GM23338 (cell line): Measurements from ENCODE around the gene FLVCR1.
"Not testable (repeated sequence)": the region's sequence is repeated elsewhere in the genome, so short reads cannot be mapped to it uniquely, and the experiment has no call there.

Experiments
- CREB1 ChIP-seq: fragments of 250-450 bp; sonication (Bioruptor Pico); IDR thresholded peaks from 2 replicates; pipeline ENCODE4 v1.5.0; 2020; ENCODE audit warnings: low read depth, mild to moderate bottlenecking, moderate library complexity
- EZH2 ChIP-seq: fragments of 200-600 bp; sonication (generic); IDR thresholded peaks from one replicate; pipeline ENCODE4 v1.8.0; 2017; ENCODE audit warnings: antibody characterized with exemption, mild to moderate bottlenecking, low read depth; ENCODE audit not compliant: unreplicated experiment
- EZH2phosphoT487 ChIP-seq: fragments of 200-600 bp; sonication (generic); IDR thresholded peaks from one replicate; pipeline ENCODE4 v1.8.1; 2018; ENCODE audit warnings: antibody characterized with exemption; ENCODE audit not compliant: unreplicated experiment
- JUNB ChIP-seq: IDR thresholded peaks from one replicate; pipeline ENCODE4 v1.6.1; 2016; ENCODE audit warnings: antibody characterized with exemption; ENCODE audit not compliant: unreplicated experiment
- NANOG ChIP-seq: IDR thresholded peaks from 2 replicates; pipeline ENCODE4 v1.6.1; 2016; ENCODE audit warnings: antibody characterized with exemption, borderline replicate concordance
- POLR2AphosphoS5 ChIP-seq: IDR thresholded peaks from 2 replicates; pipeline ENCODE4 v1.6.1; 2016; ENCODE audit warnings: antibody characterized with exemption, low read depth
- STAT1 ChIP-seq: IDR thresholded peaks from one replicate; pipeline ENCODE4 v1.6.1; 2016; ENCODE audit warnings: antibody characterized with exemption; ENCODE audit not compliant: unreplicated experiment
- ZNF114 ChIP-seq: fragments of 250-450 bp; sonication (Bioruptor Pico); IDR thresholded peaks from 2 replicates; pipeline ENCODE4 v1.5.0; 2020; ENCODE audit warnings: mild to moderate bottlenecking, moderate library complexity
- ZNF331 ChIP-seq: fragments of 250-450 bp; sonication (Bioruptor Pico); IDR thresholded peaks from 2 replicates; pipeline ENCODE4 v1.5.0; 2020; ENCODE audit warnings: low read depth, mild to moderate bottlenecking, moderate library complexity
- TF ChIP-seq, protein P1 (sequence below), 2 experiments: fragments of 200-600 bp in 1 of 2; sonication (generic) in 1 of 2; conservative IDR thresholded peaks; 2 replicates each; pipeline versions ENCODE4 v1.5.1 to v1.6.1; 2016 to 2017; ENCODE audit warnings: antibody characterized with exemption in 2 of 2, low read depth in 2 of 2, mild to moderate bottlenecking in 2 of 2, moderate library complexity in 1 of 2
- TF ChIP-seq, protein P2 (sequence below): IDR thresholded peaks from one replicate; pipeline ENCODE4 v1.6.1; 2018; ENCODE audit warnings: antibody characterized with exemption; ENCODE audit not compliant: unreplicated experiment
- TF ChIP-seq, protein P3 (sequence below): IDR thresholded peaks from 2 replicates; pipeline ENCODE4 v1.6.1; 2016; ENCODE audit warnings: antibody characterized with exemption
- TF ChIP-seq, protein P4 (sequence below): fragments of 250-450 bp; sonication (Bioruptor Pico); IDR thresholded peaks from 2 replicates; pipeline ENCODE4 v1.5.0; 2020; ENCODE audit warnings: mild to moderate bottlenecking, moderate library complexity

DNA sequence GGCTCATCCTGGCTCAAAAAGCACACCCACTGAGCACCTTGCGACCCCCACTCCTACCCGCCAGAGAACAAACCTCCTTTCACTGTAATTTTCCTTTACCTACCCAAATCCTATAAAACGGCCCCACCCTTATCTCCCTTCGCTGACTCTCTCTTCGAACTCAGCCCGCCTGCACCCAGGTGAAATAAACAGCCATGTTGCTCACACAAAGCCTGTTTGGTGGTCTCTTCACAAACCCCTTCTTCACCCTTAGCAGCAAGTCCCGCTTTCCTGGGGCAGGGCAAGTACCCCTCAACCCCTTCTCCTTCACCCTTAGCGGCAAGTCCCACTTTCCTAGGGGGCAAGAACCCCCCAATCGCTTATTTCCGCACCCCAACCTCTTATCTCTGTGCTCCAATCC lies 52.1 kb downstream of the FLVCR1 start:
- TF ChIP-seq, protein P1, sequence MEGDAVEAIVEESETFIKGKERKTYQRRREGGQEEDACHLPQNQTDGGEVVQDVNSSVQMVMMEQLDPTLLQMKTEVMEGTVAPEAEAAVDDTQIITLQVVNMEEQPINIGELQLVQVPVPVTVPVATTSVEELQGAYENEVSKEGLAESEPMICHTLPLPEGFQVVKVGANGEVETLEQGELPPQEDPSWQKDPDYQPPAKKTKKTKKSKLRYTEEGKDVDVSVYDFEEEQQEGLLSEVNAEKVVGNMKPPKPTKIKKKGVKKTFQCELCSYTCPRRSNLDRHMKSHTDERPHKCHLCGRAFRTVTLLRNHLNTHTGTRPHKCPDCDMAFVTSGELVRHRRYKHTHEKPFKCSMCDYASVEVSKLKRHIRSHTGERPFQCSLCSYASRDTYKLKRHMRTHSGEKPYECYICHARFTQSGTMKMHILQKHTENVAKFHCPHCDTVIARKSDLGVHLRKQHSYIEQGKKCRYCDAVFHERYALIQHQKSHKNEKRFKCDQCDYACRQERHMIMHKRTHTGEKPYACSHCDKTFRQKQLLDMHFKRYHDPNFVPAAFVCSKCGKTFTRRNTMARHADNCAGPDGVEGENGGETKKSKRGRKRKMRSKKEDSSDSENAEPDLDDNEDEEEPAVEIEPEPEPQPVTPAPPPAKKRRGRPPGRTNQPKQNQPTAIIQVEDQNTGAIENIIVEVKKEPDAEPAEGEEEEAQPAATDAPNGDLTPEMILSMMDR (conservative IDR thresholded peaks at IDR 0.05; ENCODE audit: low read depth in 2 of 2) = not testable (repeated sequence)
- not testable (repeated sequence) for TF ChIP-seq EZH2; EZH2phosphoT487; CREB1 (CRISPR knock-in tag); JUNB; NANOG; STAT1; ZNF114 (CRISPR knock-in tag); ZNF331 (CRISPR knock-in tag)
- TF ChIP-seq POLR2AphosphoS5 = peak; percentile 78
- TF ChIP-seq, protein P2, sequence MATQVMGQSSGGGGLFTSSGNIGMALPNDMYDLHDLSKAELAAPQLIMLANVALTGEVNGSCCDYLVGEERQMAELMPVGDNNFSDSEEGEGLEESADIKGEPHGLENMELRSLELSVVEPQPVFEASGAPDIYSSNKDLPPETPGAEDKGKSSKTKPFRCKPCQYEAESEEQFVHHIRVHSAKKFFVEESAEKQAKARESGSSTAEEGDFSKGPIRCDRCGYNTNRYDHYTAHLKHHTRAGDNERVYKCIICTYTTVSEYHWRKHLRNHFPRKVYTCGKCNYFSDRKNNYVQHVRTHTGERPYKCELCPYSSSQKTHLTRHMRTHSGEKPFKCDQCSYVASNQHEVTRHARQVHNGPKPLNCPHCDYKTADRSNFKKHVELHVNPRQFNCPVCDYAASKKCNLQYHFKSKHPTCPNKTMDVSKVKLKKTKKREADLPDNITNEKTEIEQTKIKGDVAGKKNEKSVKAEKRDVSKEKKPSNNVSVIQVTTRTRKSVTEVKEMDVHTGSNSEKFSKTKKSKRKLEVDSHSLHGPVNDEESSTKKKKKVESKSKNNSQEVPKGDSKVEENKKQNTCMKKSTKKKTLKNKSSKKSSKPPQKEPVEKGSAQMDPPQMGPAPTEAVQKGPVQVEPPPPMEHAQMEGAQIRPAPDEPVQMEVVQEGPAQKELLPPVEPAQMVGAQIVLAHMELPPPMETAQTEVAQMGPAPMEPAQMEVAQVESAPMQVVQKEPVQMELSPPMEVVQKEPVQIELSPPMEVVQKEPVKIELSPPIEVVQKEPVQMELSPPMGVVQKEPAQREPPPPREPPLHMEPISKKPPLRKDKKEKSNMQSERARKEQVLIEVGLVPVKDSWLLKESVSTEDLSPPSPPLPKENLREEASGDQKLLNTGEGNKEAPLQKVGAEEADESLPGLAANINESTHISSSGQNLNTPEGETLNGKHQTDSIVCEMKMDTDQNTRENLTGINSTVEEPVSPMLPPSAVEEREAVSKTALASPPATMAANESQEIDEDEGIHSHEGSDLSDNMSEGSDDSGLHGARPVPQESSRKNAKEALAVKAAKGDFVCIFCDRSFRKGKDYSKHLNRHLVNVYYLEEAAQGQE = not testable (repeated sequence)
- TF ChIP-seq, protein P3, sequence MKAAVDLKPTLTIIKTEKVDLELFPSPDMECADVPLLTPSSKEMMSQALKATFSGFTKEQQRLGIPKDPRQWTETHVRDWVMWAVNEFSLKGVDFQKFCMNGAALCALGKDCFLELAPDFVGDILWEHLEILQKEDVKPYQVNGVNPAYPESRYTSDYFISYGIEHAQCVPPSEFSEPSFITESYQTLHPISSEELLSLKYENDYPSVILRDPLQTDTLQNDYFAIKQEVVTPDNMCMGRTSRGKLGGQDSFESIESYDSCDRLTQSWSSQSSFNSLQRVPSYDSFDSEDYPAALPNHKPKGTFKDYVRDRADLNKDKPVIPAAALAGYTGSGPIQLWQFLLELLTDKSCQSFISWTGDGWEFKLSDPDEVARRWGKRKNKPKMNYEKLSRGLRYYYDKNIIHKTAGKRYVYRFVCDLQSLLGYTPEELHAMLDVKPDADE = not testable (repeated sequence)
- TF ChIP-seq, protein P4, sequence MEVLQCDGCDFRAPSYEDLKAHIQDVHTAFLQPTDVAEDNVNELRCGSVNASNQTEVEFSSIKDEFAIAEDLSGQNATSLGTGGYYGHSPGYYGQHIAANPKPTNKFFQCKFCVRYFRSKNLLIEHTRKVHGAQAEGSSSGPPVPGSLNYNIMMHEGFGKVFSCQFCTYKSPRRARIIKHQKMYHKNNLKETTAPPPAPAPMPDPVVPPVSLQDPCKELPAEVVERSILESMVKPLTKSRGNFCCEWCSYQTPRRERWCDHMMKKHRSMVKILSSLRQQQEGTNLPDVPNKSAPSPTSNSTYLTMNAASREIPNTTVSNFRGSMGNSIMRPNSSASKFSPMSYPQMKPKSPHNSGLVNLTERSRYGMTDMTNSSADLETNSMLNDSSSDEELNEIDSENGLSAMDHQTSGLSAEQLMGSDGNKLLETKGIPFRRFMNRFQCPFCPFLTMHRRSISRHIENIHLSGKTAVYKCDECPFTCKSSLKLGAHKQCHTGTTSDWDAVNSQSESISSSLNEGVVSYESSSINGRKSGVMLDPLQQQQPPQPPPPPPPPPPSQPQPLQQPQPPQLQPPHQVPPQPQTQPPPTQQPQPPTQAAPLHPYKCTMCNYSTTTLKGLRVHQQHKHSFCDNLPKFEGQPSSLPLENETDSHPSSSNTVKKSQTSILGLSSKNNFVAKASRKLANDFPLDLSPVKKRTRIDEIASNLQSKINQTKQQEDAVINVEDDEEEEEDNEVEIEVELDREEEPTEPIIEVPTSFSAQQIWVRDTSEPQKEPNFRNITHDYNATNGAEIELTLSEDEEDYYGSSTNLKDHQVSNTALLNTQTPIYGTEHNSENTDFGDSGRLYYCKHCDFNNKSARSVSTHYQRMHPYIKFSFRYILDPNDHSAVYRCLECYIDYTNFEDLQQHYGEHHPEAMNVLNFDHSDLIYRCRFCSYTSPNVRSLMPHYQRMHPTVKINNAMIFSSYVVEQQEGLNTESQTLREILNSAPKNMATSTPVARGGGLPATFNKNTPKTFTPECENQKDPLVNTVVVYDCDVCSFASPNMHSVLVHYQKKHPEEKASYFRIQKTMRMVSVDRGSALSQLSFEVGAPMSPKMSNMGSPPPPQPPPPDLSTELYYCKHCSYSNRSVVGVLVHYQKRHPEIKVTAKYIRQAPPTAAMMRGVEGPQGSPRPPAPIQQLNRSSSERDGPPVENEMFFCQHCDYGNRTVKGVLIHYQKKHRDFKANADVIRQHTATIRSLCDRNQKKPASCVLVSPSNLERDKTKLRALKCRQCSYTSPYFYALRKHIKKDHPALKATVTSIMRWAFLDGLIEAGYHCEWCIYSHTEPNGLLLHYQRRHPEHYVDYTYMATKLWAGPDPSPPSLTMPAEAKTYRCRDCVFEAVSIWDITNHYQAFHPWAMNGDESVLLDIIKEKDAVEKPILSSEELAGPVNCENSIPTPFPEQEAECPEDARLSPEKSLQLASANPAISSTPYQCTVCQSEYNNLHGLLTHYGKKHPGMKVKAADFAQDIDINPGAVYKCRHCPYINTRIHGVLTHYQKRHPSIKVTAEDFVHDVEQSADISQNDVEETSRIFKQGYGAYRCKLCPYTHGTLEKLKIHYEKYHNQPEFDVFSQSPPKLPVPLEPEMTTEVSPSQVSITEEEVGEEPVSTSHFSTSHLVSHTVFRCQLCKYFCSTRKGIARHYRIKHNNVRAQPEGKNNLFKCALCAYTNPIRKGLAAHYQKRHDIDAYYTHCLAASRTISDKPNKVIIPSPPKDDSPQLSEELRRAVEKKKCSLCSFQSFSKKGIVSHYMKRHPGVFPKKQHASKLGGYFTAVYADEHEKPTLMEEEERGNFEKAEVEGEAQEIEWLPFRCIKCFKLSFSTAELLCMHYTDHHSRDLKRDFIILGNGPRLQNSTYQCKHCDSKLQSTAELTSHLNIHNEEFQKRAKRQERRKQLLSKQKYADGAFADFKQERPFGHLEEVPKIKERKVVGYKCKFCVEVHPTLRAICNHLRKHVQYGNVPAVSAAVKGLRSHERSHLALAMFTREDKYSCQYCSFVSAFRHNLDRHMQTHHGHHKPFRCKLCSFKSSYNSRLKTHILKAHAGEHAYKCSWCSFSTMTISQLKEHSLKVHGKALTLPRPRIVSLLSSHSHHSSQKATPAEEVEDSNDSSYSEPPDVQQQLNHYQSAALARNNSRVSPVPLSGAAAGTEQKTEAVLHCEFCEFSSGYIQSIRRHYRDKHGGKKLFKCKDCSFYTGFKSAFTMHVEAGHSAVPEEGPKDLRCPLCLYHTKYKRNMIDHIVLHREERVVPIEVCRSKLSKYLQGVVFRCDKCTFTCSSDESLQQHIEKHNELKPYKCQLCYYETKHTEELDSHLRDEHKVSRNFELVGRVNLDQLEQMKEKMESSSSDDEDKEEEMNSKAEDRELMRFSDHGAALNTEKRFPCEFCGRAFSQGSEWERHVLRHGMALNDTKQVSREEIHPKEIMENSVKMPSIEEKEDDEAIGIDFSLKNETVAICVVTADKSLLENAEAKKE = not testable (repeated sequence)
